HepG2 (cell line): ENCODE data around the gene CSNK1E.

ENCODE experiments used
- NBN ChIP-seq: fragments of 450-650 bp; conservative IDR thresholded peaks from 2 replicates; pipeline ENCODE4 v1.6.1; 2017
- ZBTB1 ChIP-seq: sonication (generic); formaldehyde crosslinking; IDR thresholded peaks from 2 replicates; pipeline ENCODE4 v1.4.0; 2020; ENCODE audit warnings: missing genetic modification reagents, borderline replicate concordance
- ZNF274 ChIP-seq: sonication (generic); formaldehyde crosslinking; IDR thresholded peaks from 2 replicates; pipeline ENCODE4 v1.5.1; 2020; ENCODE audit warnings: mild to moderate bottlenecking, missing genetic modification reagents

DNA sequence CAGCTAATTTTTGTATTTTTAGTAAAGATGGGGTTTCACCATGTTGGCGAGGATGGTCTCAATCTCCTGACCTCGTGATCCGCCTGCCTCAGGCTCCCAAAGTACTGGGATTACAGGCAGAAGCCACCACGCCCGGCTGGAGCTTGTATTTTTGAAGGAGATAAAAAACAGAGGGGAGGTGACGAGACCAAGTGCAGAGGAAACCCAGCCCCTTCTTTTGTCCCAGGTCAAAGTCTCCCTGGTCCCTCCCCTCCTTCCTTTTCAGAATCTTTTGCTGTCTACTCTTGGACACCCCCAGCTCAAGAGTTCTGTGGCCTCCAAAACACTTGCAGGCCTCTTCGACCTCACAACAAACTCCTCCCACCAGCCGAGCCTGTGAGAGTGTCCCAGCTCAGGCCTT lies 32.2 kb downstream of the CSNK1E start:
- TF ChIP-seq ZNF274 (CRISPR knock-in tag) (no peak), NBN (no peak), ZBTB1 (CRISPR knock-in tag) (no peak)
